BJ (cell line): ENCODE measurements around the gene EGFLAM. TPM values are rescaled to one million over a fixed set of nuclear protein-coding genes. Genes with fewer than 3 reads are reported as not detected.

Experiments used
- CTCF ChIA-PET: fragments of 350-600 bp; formaldehyde crosslinking; extraction: SDS; loops from one replicate; lab custom pipeline; 2021; ENCODE audit warnings: antibody characterized with exemption, inconsistent platforms; lab: Yijun Ruan, JAX
- POLR2A ChIA-PET: fragments of 300-600 bp; sonication (Branson Sonifier 250); formaldehyde crosslinking; extraction: SDS; loops from one replicate; lab custom pipeline; 2021; ENCODE audit warnings: antibody characterized with exemption; lab: Charles Lee
- DNase-seq: peaks from one replicate; pipeline ENCODE4 v3.0.0-alpha.2; 2011; ENCODE audit warnings: low read depth
- H3K27me3 ChIP-seq: 2 replicates; pipeline ENCODE4 v1.6.0; 2011; ENCODE audit warnings: low read length; ENCODE audit not compliant: control insufficient read depth, insufficient read depth
- H3K36me3 ChIP-seq: 2 replicates; pipeline ENCODE4 v1.5.1; 2011; ENCODE audit warnings: low read length; ENCODE audit not compliant: control insufficient read depth, insufficient read depth
- H3K4me3 ChIP-seq: 2 replicates; pipeline ENCODE4 v1.5.1; 2011; ENCODE audit warnings: low read depth, mild to moderate bottlenecking, control low read depth, low read length
- CTCF ChIP-seq: IDR thresholded peaks from 2 replicates; pipeline ENCODE4 v1.5.1; 2011; ENCODE audit warnings: low read depth, mild to moderate bottlenecking, control low read depth, inconsistent platforms, low read length, moderate library complexity; ENCODE audit not compliant: insufficient read depth
- polyA plus RNA-seq: library from polyadenylated mRNA; depleted of rRNA; stranded (reverse); fragments of >200 nt; gene quantifications from 2 replicates; pipeline ENCODE4 v1.2.3, GENCODE V29; 2011

The EGFLAM gene
- polyA plus RNA-seq, 1 experiment, result 3.9 TPM

GRCh38 chr5:38446029-38446522, 187.7 kb downstream of the EGFLAM start:
- H3K27me3 ChIP-seq, result no peaks in the 10 kb centered on the region; the same call in none of the 2 replicates
- H3K36me3 ChIP-seq, result no peaks in the 10 kb centered on the region
- H3K4me3 ChIP-seq, result peak overlapping the region; percentile 43
- POLR2A ChIA-PET, result no interaction called here
- CTCF ChIA-PET, result interaction anchor here (0.6 to 9.8 kb wide), 6 partner anchors 12 to 361 kb away, joined by 3 to 182 read pairs (median 6); no protein-coding TSS in a partner anchor
- no peak for TF ChIP-seq CTCF
- no peak for DNase-seq

GRCh38 chr5:38447056-38447455, 188.7 kb downstream of the EGFLAM start:
- Histone ChIP-seq H3K36me3 (no peaks in the 10 kb centered on the region), H3K4me3 (no peak overlapping the region), H3K27me3 (no peaks in the 10 kb centered on the region; the same call in 1 of the 2 replicates)
- ChIA-PET POLR2A (no interaction called here), CTCF (interaction anchor here (0.7 to 9.8 kb wide), 5 partner anchors 26 to 360 kb away, joined by 3 to 182 read pairs (median 4); no protein-coding TSS in a partner anchor)
- TF ChIP-seq CTCF, result no peak
- DNase-seq, result no peak

DNA sequence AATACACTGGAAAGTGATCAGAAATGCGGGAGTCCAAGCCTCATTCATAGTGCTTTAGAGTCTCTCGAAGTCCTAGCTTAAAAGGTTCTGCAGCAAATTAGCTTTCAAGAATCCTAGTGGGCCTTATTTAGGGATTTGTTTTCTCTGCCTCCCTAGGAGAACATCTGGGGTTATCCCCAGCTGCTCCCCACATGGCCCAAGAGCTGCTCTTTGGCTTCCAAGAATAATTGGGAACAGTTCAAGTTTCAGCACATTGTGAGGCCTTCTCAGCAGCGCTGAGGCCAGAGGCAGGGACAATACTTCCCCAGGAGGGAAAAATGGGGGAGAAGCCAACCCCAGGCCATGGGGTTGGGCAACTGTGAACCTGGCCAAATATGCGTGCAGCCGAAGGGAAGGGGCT, 189.4 kb downstream of the EGFLAM start:
- POLR2A ChIA-PET, result no interaction called here
- CTCF ChIA-PET, result interaction anchor here (0.7 to 9.8 kb wide), 8 partner anchors 18 to 360 kb away, joined by 3 to 182 read pairs (median 4); no protein-coding TSS in a partner anchor
- no peak overlapping the region for H3K4me3 ChIP-seq
- no peak for TF ChIP-seq CTCF
- H3K36me3 ChIP-seq, result no peaks in the 10 kb centered on the region
- H3K27me3 ChIP-seq, result no peaks in the 10 kb centered on the region; the same call in 1 of the 2 replicates
- no peak for DNase-seq

GRCh38 chr5:38448568-38449350, 190.4 kb downstream of the EGFLAM start:
- ChIA-PET POLR2A (no interaction called here), CTCF (interaction anchor here (0.9 to 9.8 kb wide), 4 partner anchors 17 to 359 kb away, joined by 3 to 182 read pairs (median 4); no protein-coding TSS in a partner anchor)
- TF ChIP-seq CTCF, result no peak
- Histone ChIP-seq H3K27me3 (no peaks in the 10 kb centered on the region; the same call in 1 of the 2 replicates), H3K36me3 (no peaks in the 10 kb centered on the region), H3K4me3 (no peak overlapping the region)
- DNase-seq, result no peak

- DNase-seq, result no peak
- Histone ChIP-seq H3K27me3 (no peaks in the 10 kb centered on the region; the same call in none of the 2 replicates), H3K36me3 (no peaks in the 10 kb centered on the region), H3K4me3 (no peak overlapping the region)
- ChIA-PET POLR2A (no interaction called here), CTCF (interaction anchor here (0.6 to 4.8 kb wide), 2 partner anchors 8 to 48 kb away, joined by 3 to 23 read pairs; no protein-coding TSS in a partner anchor)
- no peak for TF ChIP-seq CTCF
Observed at GRCh38 chr5:38450627-38451026, 192.3 kb downstream of the EGFLAM start.
